ENCODE results near the gene EMP2.

EMP2 gene

GRCh38 chr16:10614685-10615084 is 34.3 kb upstream of the EMP2 start:
- TF ChIP-seq, protein P1, sequence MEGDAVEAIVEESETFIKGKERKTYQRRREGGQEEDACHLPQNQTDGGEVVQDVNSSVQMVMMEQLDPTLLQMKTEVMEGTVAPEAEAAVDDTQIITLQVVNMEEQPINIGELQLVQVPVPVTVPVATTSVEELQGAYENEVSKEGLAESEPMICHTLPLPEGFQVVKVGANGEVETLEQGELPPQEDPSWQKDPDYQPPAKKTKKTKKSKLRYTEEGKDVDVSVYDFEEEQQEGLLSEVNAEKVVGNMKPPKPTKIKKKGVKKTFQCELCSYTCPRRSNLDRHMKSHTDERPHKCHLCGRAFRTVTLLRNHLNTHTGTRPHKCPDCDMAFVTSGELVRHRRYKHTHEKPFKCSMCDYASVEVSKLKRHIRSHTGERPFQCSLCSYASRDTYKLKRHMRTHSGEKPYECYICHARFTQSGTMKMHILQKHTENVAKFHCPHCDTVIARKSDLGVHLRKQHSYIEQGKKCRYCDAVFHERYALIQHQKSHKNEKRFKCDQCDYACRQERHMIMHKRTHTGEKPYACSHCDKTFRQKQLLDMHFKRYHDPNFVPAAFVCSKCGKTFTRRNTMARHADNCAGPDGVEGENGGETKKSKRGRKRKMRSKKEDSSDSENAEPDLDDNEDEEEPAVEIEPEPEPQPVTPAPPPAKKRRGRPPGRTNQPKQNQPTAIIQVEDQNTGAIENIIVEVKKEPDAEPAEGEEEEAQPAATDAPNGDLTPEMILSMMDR (IDR thresholded peaks at IDR 0.05; ENCODE audit: low read length, missing control alignments) = no peak
- H3K4me3 ChIP-seq (replicated peaks; ENCODE audit: low read depth, low read length) = no peak overlapping the region
- no peak for DNase-seq (ENCODE audit: low read depth)

GRCh38 chr16:10613785-10614485 is 33.5 kb upstream of the EMP2 start:
- TF ChIP-seq, protein P1 (IDR thresholded peaks at IDR 0.05; ENCODE audit: low read length, missing control alignments) = no peak
- no peak for DNase-seq (ENCODE audit: low read depth)
- H3K4me3 ChIP-seq (replicated peaks; ENCODE audit: low read depth, low read length) = no peak overlapping the region

- H3K4me3 ChIP-seq (replicated peaks; ENCODE audit: low read depth, low read length) = no peak overlapping the region
- TF ChIP-seq, protein P1 (IDR thresholded peaks at IDR 0.05; ENCODE audit: low read length, missing control alignments) = no peak
- DNase-seq (ENCODE audit: low read depth) = no peak
Measured at GRCh38 chr16:10612649-10613179, 32.3 kb upstream of the EMP2 start.

GRCh38 chr16:10611825-10612342 is 31.5 kb upstream of the EMP2 start:
- H3K4me3 ChIP-seq (replicated peaks; ENCODE audit: low read depth, low read length) = no peak overlapping the region
- DNase-seq (ENCODE audit: low read depth) = no peak
- TF ChIP-seq, protein P1 (IDR thresholded peaks at IDR 0.05; ENCODE audit: low read length, missing control alignments) = no peak

DNA sequence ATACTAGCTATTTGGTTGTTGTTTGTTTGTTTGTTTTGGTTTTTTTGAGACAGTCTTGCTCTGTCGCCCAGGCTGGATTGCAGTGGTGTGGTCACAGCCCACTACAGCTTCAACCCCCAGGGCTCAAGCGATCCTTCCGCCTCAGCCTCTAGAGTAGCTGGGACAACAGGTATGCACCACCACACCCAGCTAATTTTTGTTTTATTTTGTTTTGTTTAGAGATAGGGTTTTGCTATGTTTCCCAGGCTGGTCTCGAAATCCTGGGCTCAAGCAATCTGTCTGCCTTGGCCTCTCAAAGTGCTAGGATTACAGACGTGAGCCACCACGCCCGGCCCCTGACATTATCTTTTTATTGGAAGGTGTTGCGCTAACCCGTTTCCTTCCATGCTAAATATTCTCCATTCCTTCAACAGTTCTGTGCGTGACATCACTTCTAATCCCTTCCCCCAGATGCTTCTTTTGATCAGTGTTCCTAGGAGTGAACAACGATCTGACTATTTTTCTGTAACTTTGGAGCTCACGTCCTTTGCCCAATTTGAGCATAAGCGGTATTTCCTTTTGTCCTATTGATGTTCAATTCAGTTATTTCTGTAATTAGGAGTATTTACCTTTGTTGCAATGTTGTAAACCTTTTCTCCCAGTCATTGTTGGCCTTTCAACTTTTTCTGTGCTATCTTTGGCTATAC is 30.2 kb upstream of the EMP2 start:
- no peak overlapping the region for H3K4me3 ChIP-seq (replicated peaks; ENCODE audit: low read depth, low read length)
- TF ChIP-seq, protein P1 (IDR thresholded peaks at IDR 0.05; ENCODE audit: low read length, missing control alignments) = no peak
- DNase-seq (ENCODE audit: low read depth) = no peak

DNA sequence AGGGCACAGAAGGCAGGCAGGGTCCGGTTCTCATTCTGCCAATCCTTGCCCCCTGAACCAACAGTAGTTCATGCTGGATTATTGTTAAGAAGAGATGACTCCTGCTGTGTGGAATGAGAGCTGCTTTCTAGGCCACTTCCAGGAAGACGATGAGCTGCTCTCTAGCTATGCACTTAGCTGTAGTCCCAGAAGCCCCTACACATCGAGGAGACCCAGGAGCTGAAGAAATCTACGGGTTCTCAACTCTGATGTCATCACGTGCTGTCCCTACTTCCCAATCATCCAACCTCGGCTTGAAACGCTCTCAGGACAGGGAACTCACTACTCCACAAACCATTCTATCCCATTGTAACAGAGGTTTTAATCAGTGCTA is 29.0 kb upstream of the EMP2 start:
- H3K4me3 ChIP-seq (replicated peaks; ENCODE audit: low read depth, low read length) = no peak overlapping the region
- DNase-seq (ENCODE audit: low read depth) = peak; percentile 69
- TF ChIP-seq, protein P1 (IDR thresholded peaks at IDR 0.05; ENCODE audit: low read length, missing control alignments) = no peak
